Measurements from ENCODE around the gene KNCN. TPM values are rescaled to one million over a fixed set of nuclear protein-coding genes. Genes with fewer than 3 reads are reported as not detected.

KNCN gene
- total RNA-seq, 1 experiment from 2014 or later, result not detected

DNA sequence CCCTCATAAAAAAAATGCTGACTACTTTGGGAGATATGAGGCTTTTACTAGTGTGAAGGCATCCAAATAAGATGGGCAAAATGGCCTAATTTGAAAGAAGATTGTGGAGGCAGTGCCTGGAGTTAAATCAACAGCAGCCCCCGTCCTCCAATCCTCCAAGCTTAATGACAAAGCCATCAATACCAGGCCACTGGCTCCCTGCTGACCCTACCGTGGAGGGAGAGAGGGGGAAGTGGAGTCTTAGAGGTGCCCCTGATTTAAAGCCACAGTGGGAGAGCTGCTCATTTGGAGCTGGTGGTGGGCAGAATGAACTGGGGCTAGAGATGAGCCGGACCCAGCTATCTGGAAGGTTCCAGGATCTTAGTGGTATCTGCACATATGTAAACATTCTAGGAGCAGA lies 24.3 kb upstream of the KNCN start (continued):
- TF ChIP-seq, protein P1, sequence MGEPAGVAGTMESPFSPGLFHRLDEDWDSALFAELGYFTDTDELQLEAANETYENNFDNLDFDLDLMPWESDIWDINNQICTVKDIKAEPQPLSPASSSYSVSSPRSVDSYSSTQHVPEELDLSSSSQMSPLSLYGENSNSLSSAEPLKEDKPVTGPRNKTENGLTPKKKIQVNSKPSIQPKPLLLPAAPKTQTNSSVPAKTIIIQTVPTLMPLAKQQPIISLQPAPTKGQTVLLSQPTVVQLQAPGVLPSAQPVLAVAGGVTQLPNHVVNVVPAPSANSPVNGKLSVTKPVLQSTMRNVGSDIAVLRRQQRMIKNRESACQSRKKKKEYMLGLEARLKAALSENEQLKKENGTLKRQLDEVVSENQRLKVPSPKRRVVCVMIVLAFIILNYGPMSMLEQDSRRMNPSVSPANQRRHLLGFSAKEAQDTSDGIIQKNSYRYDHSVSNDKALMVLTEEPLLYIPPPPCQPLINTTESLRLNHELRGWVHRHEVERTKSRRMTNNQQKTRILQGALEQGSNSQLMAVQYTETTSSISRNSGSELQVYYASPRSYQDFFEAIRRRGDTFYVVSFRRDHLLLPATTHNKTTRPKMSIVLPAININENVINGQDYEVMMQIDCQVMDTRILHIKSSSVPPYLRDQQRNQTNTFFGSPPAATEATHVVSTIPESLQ (CRISPR knock-in tag; IDR thresholded peaks at IDR 0.05), result no peak
- TF ChIP-seq SMAD4 (CRISPR knock-in tag; IDR thresholded peaks at IDR 0.05) (no peak), GTF2I (CRISPR knock-in tag; conservative IDR thresholded peaks at IDR 0.05) (no peak), MXD4 (CRISPR knock-in tag; IDR thresholded peaks at IDR 0.05; ENCODE audit: borderline replicate concordance) (no peak)

DNA sequence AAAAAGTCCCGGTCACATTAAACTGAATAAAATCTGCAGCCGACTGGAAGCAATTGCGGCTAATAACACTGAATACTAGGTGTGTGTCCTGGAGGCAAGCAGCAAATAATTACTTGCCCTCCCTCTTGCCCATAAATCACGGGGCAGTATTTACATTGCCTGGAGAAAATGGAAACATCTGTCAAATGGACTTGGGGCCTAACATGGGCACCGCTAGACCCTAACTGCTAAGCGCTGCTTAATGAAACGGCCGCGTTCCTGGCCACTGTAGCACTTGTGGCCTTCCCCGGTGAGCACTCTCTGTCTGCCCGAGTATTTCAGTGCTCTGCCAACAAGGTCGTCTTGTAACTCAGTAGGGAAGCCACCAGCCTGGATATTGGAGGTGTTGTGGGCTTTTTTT lies 23.9 kb upstream of the KNCN start:
- Mint-ChIP-seq H3K27ac (peak overlapping the region; percentile 33; the same call in 1 of the 2 replicates), H3K4me1 (peaks cover 17% of the 10 kb centered on the region), H3K9me3 (no peaks in the 10 kb centered on the region), H3K27me3 (ENCODE audit: low read depth) (no peaks in the 10 kb centered on the region), H3K4me3 (no peak overlapping the region), H3K36me3 (peaks cover 3% of the 10 kb centered on the region; the same call in 1 of the 2 replicates)
- TF ChIP-seq, protein P2, sequence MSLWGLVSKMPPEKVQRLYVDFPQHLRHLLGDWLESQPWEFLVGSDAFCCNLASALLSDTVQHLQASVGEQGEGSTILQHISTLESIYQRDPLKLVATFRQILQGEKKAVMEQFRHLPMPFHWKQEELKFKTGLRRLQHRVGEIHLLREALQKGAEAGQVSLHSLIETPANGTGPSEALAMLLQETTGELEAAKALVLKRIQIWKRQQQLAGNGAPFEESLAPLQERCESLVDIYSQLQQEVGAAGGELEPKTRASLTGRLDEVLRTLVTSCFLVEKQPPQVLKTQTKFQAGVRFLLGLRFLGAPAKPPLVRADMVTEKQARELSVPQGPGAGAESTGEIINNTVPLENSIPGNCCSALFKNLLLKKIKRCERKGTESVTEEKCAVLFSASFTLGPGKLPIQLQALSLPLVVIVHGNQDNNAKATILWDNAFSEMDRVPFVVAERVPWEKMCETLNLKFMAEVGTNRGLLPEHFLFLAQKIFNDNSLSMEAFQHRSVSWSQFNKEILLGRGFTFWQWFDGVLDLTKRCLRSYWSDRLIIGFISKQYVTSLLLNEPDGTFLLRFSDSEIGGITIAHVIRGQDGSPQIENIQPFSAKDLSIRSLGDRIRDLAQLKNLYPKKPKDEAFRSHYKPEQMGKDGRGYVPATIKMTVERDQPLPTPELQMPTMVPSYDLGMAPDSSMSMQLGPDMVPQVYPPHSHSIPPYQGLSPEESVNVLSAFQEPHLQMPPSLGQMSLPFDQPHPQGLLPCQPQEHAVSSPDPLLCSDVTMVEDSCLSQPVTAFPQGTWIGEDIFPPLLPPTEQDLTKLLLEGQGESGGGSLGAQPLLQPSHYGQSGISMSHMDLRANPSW (CRISPR knock-in tag; conservative IDR thresholded peaks at IDR 0.05; ENCODE audit: low read depth), result no peak
- no peak for TF ChIP-seq CREM (CRISPR knock-in tag; IDR thresholded peaks at IDR 0.05)
- no peak for TF ChIP-seq GTF2I (CRISPR knock-in tag; conservative IDR thresholded peaks at IDR 0.05)
- no peak for TF ChIP-seq GABPB1 (CRISPR knock-in tag; IDR thresholded peaks at IDR 0.05)
- TF ChIP-seq, protein P3, sequence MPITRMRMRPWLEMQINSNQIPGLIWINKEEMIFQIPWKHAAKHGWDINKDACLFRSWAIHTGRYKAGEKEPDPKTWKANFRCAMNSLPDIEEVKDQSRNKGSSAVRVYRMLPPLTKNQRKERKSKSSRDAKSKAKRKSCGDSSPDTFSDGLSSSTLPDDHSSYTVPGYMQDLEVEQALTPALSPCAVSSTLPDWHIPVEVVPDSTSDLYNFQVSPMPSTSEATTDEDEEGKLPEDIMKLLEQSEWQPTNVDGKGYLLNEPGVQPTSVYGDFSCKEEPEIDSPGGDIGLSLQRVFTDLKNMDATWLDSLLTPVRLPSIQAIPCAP (CRISPR knock-in tag; IDR thresholded peaks at IDR 0.05), result no peak
- no peak for TF ChIP-seq ZNF121 (CRISPR knock-in tag; IDR thresholded peaks at IDR 0.05)
- TF ChIP-seq HMGA2 (CRISPR knock-in tag; IDR thresholded peaks at IDR 0.05), result no peak
- TF ChIP-seq NR2C2 (CRISPR knock-in tag; IDR thresholded peaks at IDR 0.05), result no peak
- TF ChIP-seq, protein P4, sequence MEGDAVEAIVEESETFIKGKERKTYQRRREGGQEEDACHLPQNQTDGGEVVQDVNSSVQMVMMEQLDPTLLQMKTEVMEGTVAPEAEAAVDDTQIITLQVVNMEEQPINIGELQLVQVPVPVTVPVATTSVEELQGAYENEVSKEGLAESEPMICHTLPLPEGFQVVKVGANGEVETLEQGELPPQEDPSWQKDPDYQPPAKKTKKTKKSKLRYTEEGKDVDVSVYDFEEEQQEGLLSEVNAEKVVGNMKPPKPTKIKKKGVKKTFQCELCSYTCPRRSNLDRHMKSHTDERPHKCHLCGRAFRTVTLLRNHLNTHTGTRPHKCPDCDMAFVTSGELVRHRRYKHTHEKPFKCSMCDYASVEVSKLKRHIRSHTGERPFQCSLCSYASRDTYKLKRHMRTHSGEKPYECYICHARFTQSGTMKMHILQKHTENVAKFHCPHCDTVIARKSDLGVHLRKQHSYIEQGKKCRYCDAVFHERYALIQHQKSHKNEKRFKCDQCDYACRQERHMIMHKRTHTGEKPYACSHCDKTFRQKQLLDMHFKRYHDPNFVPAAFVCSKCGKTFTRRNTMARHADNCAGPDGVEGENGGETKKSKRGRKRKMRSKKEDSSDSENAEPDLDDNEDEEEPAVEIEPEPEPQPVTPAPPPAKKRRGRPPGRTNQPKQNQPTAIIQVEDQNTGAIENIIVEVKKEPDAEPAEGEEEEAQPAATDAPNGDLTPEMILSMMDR (IDR thresholded peaks at IDR 0.05), result no peak
- TF ChIP-seq TEAD1 (CRISPR knock-in tag; IDR thresholded peaks at IDR 0.05), result no peak
- TF ChIP-seq, protein P5, sequence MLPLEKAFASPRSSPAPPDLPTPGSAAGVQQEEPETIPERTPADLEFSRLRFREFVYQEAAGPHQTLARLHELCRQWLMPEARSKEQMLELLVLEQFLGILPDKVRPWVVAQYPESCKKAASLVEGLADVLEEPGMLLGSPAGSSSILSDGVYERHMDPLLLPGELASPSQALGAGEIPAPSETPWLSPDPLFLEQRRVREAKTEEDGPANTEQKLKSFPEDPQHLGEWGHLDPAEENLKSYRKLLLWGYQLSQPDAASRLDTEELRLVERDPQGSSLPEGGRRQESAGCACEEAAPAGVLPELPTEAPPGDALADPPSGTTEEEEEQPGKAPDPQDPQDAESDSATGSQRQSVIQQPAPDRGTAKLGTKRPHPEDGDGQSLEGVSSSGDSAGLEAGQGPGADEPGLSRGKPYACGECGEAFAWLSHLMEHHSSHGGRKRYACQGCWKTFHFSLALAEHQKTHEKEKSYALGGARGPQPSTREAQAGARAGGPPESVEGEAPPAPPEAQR (CRISPR knock-in tag; IDR thresholded peaks at IDR 0.05), result no peak
- no peak for TF ChIP-seq SOX15 (CRISPR knock-in tag; IDR thresholded peaks at IDR 0.05)
- CTCF ChIA-PET, result interaction anchor here (0.8 to 2.1 kb wide), 6 partner anchors 16 to 133 kb away, joined by 3 to 16 read pairs (median 4); partner anchors contain the start of gene MKNK1
- no peak for DNase-seq (ENCODE audit: low spot score)
- POLR2A ChIA-PET, result no interaction called here
- ATAC-seq, result peak; percentile 44

DNA sequence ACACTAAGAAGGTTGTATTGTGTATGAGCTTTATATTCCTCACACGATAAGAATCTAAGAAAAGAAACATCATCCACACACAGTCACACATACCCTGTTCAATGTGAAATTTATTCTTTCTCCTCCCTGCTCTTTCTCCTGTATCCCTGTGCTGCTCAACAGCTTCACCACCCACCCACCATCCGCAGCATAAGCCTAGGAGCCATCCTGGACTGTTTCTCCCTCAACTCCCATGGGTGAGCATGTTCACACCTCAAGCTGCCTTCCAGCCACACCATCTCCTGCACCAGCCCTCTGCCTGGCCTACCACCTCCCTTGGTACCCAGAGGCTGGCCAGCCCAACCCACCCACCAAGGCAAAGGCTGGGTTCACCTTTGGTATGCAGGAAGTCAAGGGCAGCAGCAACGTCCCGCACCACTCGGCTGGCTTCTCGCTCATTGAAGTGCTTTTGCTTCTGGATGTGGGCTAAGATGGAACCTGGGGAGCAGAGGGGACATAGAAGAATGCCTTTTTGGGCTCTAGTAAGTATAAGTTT lies 20.3 kb upstream of the KNCN start:
- Mint-ChIP-seq H3K4me3 (no peak overlapping the region), H3K27me3 (ENCODE audit: low read depth) (no peaks in the 10 kb centered on the region), H3K4me1 (peaks cover 28% of the 10 kb centered on the region), H3K36me3 (peaks cover 3% of the 10 kb centered on the region; the same call in 1 of the 2 replicates), H3K9me3 (no peaks in the 10 kb centered on the region), H3K27ac (no peak overlapping the region)
- CTCF ChIA-PET, result interaction anchor here (1.1 kb wide), 1 partner anchor 153 kb away, joined by 3 read pairs; no protein-coding TSS in a partner anchor
- ATAC-seq, result no peak
- no peak for DNase-seq (ENCODE audit: low spot score)
- POLR2A ChIA-PET, result no interaction called here
- TF ChIP-seq ZNF396 (CRISPR knock-in tag; IDR thresholded peaks at IDR 0.05; ENCODE audit: borderline replicate concordance) (no peak), RORB (CRISPR knock-in tag; IDR thresholded peaks at IDR 0.05) (no peak), JUN (CRISPR knock-in tag; IDR thresholded peaks at IDR 0.05) (no peak), NR2C2 (CRISPR knock-in tag; IDR thresholded peaks at IDR 0.05) (no peak), ZNF232 (CRISPR knock-in tag; IDR thresholded peaks at IDR 0.05) (no peak)
- TF ChIP-seq, protein P6, sequence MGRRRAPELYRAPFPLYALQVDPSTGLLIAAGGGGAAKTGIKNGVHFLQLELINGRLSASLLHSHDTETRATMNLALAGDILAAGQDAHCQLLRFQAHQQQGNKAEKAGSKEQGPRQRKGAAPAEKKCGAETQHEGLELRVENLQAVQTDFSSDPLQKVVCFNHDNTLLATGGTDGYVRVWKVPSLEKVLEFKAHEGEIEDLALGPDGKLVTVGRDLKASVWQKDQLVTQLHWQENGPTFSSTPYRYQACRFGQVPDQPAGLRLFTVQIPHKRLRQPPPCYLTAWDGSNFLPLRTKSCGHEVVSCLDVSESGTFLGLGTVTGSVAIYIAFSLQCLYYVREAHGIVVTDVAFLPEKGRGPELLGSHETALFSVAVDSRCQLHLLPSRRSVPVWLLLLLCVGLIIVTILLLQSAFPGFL (CRISPR knock-in tag; IDR thresholded peaks at IDR 0.05; ENCODE audit: borderline replicate concordance), result no peak
- TF ChIP-seq, protein P7, sequence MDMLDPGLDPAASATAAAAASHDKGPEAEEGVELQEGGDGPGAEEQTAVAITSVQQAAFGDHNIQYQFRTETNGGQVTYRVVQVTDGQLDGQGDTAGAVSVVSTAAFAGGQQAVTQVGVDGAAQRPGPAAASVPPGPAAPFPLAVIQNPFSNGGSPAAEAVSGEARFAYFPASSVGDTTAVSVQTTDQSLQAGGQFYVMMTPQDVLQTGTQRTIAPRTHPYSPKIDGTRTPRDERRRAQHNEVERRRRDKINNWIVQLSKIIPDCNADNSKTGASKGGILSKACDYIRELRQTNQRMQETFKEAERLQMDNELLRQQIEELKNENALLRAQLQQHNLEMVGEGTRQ (CRISPR knock-in tag; IDR thresholded peaks at IDR 0.05), result no peak
- TF ChIP-seq, protein P8, sequence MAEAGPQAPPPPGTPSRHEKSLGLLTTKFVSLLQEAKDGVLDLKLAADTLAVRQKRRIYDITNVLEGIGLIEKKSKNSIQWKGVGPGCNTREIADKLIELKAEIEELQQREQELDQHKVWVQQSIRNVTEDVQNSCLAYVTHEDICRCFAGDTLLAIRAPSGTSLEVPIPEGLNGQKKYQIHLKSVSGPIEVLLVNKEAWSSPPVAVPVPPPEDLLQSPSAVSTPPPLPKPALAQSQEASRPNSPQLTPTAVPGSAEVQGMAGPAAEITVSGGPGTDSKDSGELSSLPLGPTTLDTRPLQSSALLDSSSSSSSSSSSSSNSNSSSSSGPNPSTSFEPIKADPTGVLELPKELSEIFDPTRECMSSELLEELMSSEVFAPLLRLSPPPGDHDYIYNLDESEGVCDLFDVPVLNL (CRISPR knock-in tag; IDR thresholded peaks at IDR 0.05; ENCODE audit: borderline replicate concordance, low read depth), result no peak

Data from WTC11 (cell line).